Glutamatergic neuron (in vitro differentiated cells): Measurements from ENCODE around the gene UGT2B17. TPM values are rescaled to one million over a fixed set of nuclear protein-coding genes. Genes with fewer than 3 reads are reported as not detected.

Experiments used
- DNase-seq: peaks from one replicate; pipeline ENCODE4 v3.0.0; 2022
- H3K27ac Mint-ChIP-seq: one replicate; pipeline ENCODE4 v1.8.0; 2020; ENCODE audit warnings: mild to moderate bottlenecking, mixed read lengths, inconsistent platforms; ENCODE audit not compliant: unreplicated experiment
- H3K27me3 Mint-ChIP-seq: one replicate; pipeline ENCODE4 v1.8.0; 2020; ENCODE audit warnings: mild to moderate bottlenecking, moderate library complexity, mixed read lengths, inconsistent platforms; ENCODE audit not compliant: unreplicated experiment
- H3K36me3 Mint-ChIP-seq: one replicate; pipeline ENCODE4 v1.8.0; 2020; ENCODE audit warnings: mild to moderate bottlenecking, mixed read lengths, inconsistent platforms; ENCODE audit not compliant: unreplicated experiment
- H3K4me1 Mint-ChIP-seq: one replicate; pipeline ENCODE4 v1.8.0; 2020; ENCODE audit warnings: mild to moderate bottlenecking, low read depth, mixed read lengths, inconsistent platforms; ENCODE audit not compliant: unreplicated experiment
- H3K4me3 Mint-ChIP-seq: one replicate; pipeline ENCODE4 v1.8.0; 2020; ENCODE audit warnings: mild to moderate bottlenecking, mixed read lengths, inconsistent platforms; ENCODE audit not compliant: unreplicated experiment
- H3K9me3 Mint-ChIP-seq: one replicate; pipeline ENCODE4 v1.8.0; 2020; ENCODE audit warnings: mild to moderate bottlenecking, moderate library complexity, mixed read lengths, inconsistent platforms; ENCODE audit not compliant: unreplicated experiment
- total RNA-seq: library from RNA; stranded (reverse); fragmentation: NEBNext Ultra II Directional; extraction: Animal tissue kit (Norgen Biotek cat#: 25700); gene quantifications from one replicate; pipeline ENCODE4 v1.2.1, GENCODE V29; 2021; ENCODE audit not compliant: unreplicated experiment
- TF ChIP-seq, protein P1 (sequence below): fragments of 200-600 bp; sonication (generic); IDR thresholded peaks from one replicate; pipeline ENCODE4 v1.5.0; 2021; ENCODE audit not compliant: partially characterized antibody, unreplicated experiment

UGT2B17 gene
- total RNA-seq, 1 donor from 2014 or later: not detected

GRCh38 chr4:68606240-68606639, 30.1 kb upstream of the UGT2B17 start:
- H3K36me3 Mint-ChIP-seq: no peaks in the 10 kb centered on the region
- H3K4me1 Mint-ChIP-seq: no peaks in the 10 kb centered on the region
- DNase-seq: no peak
- H3K4me3 Mint-ChIP-seq: no peak overlapping the region
- no peaks in the 10 kb centered on the region for H3K9me3 Mint-ChIP-seq
- no peak overlapping the region for H3K27ac Mint-ChIP-seq
- TF ChIP-seq, protein P1, sequence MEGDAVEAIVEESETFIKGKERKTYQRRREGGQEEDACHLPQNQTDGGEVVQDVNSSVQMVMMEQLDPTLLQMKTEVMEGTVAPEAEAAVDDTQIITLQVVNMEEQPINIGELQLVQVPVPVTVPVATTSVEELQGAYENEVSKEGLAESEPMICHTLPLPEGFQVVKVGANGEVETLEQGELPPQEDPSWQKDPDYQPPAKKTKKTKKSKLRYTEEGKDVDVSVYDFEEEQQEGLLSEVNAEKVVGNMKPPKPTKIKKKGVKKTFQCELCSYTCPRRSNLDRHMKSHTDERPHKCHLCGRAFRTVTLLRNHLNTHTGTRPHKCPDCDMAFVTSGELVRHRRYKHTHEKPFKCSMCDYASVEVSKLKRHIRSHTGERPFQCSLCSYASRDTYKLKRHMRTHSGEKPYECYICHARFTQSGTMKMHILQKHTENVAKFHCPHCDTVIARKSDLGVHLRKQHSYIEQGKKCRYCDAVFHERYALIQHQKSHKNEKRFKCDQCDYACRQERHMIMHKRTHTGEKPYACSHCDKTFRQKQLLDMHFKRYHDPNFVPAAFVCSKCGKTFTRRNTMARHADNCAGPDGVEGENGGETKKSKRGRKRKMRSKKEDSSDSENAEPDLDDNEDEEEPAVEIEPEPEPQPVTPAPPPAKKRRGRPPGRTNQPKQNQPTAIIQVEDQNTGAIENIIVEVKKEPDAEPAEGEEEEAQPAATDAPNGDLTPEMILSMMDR: no peak
- no peaks in the 10 kb centered on the region for H3K27me3 Mint-ChIP-seq

DNA sequence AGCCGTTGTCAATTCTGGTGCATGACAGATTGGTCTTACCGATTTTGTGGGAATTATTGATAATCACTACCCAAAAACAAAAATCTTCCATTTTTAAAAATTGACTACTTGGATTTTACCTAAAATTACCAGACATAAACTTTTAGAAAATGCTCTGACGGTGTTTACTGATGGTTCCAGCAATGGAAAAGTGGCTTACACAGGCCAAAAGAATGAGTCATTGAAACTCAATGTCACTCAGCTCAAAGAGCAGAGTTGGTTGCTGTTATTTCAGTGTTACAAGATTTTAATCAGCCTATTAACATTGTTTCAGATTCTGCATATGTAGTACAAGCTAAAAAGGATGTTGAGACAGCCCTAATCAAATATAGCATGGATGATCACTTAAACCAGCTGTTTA, 23.0 kb upstream of the UGT2B17 start:
- H3K27me3 Mint-ChIP-seq: no peaks in the 10 kb centered on the region
- H3K9me3 Mint-ChIP-seq: no peaks in the 10 kb centered on the region
- no peaks in the 10 kb centered on the region for H3K4me1 Mint-ChIP-seq

GRCh38 chr4:68597482-68597881, 21.4 kb upstream of the UGT2B17 start:
- H3K36me3 Mint-ChIP-seq: no peaks in the 10 kb centered on the region
- H3K4me1 Mint-ChIP-seq: no peaks in the 10 kb centered on the region
- H3K9me3 Mint-ChIP-seq: no peaks in the 10 kb centered on the region

More for the DNA sequence above, 23.0 kb upstream of the UGT2B17 start:
- TF ChIP-seq, protein P1: no peak
- Mint-ChIP-seq H3K4me3 (no peak overlapping the region), H3K36me3 (no peaks in the 10 kb centered on the region), H3K27ac (no peak overlapping the region)
- DNase-seq: no peak

DNA sequence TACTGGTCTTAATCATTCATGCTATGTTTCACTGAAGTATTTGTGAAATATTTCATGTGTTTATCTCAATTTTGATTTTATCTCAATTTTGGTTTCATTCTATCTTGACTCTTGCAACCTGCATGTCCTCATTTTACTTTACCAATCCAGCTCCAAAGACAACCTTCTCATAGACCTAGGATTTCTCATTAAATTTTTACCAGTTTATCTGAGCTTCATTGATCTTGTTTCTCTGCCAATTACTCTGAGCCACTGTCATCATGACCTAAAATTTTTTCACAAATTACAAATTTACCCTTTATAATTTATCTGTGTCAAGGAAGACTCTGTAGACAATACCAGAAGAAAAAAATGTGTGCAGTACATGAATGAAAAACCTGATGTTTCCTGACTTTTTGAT, 18.6 kb upstream of the UGT2B17 start:
- H3K36me3 Mint-ChIP-seq: no peaks in the 10 kb centered on the region
- H3K27ac Mint-ChIP-seq: no peak overlapping the region
- no peaks in the 10 kb centered on the region for H3K4me1 Mint-ChIP-seq
- no peaks in the 10 kb centered on the region for H3K9me3 Mint-ChIP-seq
- DNase-seq: no peak
- no peak overlapping the region for H3K4me3 Mint-ChIP-seq
- no peaks in the 10 kb centered on the region for H3K27me3 Mint-ChIP-seq
- TF ChIP-seq, protein P1: no peak

More at GRCh38 chr4:68597482-68597881, 21.4 kb upstream of the UGT2B17 start:
- H3K27ac Mint-ChIP-seq: no peak overlapping the region
- no peaks in the 10 kb centered on the region for H3K27me3 Mint-ChIP-seq
- TF ChIP-seq, protein P1: no peak
- DNase-seq: no peak
- no peak overlapping the region for H3K4me3 Mint-ChIP-seq

GRCh38 chr4:68593112-68593511, 17.0 kb upstream of the UGT2B17 start:
- no peak overlapping the region for H3K27ac Mint-ChIP-seq
- TF ChIP-seq, protein P1: no peak
- H3K4me1 Mint-ChIP-seq: no peaks in the 10 kb centered on the region
- H3K9me3 Mint-ChIP-seq: no peaks in the 10 kb centered on the region
- no peak overlapping the region for H3K4me3 Mint-ChIP-seq
- H3K27me3 Mint-ChIP-seq: no peaks in the 10 kb centered on the region
- no peaks in the 10 kb centered on the region for H3K36me3 Mint-ChIP-seq
- DNase-seq: no peak
